Heart right ventricle (tissue), 16 donors: Measurements from ENCODE around the gene MRC1. TPM values are rescaled to one million over a fixed set of nuclear protein-coding genes. Genes with fewer than 3 reads are reported as not detected.

Source experiments
- ATAC-seq, 8 donors: fragments of 200-7000 bp; cut with Tn5 transposase; one replicate each; pipeline ENCODE4 v1.9.1; 2020; ENCODE audit warnings: mild to moderate bottlenecking in 8 of 8, moderate library complexity in 8 of 8, moderate number of reproducible peaks in 1 of 8
- DNase-seq, 2 donors: peaks; one replicate each; pipeline ENCODE4 v3.0.0-alpha.2; 2020
- H3K27ac ChIP-seq, 10 donors: fragments of 200-600 bp; sonication (generic) in 2 of 10; one replicate each; pipeline versions ENCODE4 v1.5.0 to v1.8.0; 2020 to 2022; ENCODE audit warnings: mild to moderate bottlenecking in 3 of 10
- H3K27me3 ChIP-seq, 7 donors: fragments of 200-600 bp; one replicate each; pipeline ENCODE4 v1.8.0; 2021 to 2022; ENCODE audit warnings: mild to moderate bottlenecking in 2 of 7
- H3K36me3 ChIP-seq, 9 donors: fragments of 200-600 bp; sonication (generic) in 1 of 9; one replicate each; pipeline versions ENCODE4 v1.5.0 to v1.8.0; 2020 to 2022; ENCODE audit warnings: mild to moderate bottlenecking in 2 of 9
- H3K4me1 ChIP-seq, 9 donors: fragments of 200-600 bp; sonication (generic) in 1 of 9; one replicate each; pipeline versions ENCODE4 v1.5.0 to v1.8.0; 2020 to 2022; ENCODE audit warnings: mild to moderate bottlenecking in 4 of 9
- H3K4me3 ChIP-seq, 10 donors: fragments of 200-600 bp; sonication (generic) in 2 of 10; one replicate each; pipeline versions ENCODE4 v1.5.0 to v1.8.0; 2020 to 2022; ENCODE audit warnings: mild to moderate bottlenecking in 7 of 10, moderate library complexity in 2 of 10
- H3K9me3 ChIP-seq, 11 donors: fragments of 200-600 bp in 10 of 11; sonication (generic) in 2 of 11; one replicate each; pipeline versions ENCODE4 v1.5.0 to v1.8.0; 2013 to 2022; ENCODE audit warnings: mild to moderate bottlenecking in 2 of 11, control low read depth in 1 of 11, moderate library complexity in 1 of 11
- WGBS, 2 donors: extraction: QIAGEN DNeasy Blood & Tissue Kit; methylation state at CpG; one replicate each; pipeline ENCODE4 v1.1.7; 2013; ENCODE audit warnings: inconsistent platforms in 1 of 2; 5-methylcytosine and 5-hydroxymethylcytosine counted together
- intact Hi-C, 10 donors: fragments of 100-400 bp; cut with DNase I; formaldehyde crosslinking; loops; one replicate each; pipeline versions ENCODE4 v1.11.1 to v1.14.2; 2022
- polyA plus RNA-seq, 2 donors: library from polyadenylated mRNA; stranded (reverse); fragments of 200-250 nt; gene quantifications; one replicate each; pipeline ENCODE4 v1.2.3, GENCODE V29; 2013
- total RNA-seq, 10 donors: library from RNA; stranded (reverse); fragmentation: NEBNext Ultra II Directional in 3 of 10; extraction: Animal tissue kit (Norgen Biotek cat#: 25700) in 3 of 10; gene quantifications; one replicate each; pipeline versions ENCODE4 v1.2.1 to v1.2.4, GENCODE V29; 2021 to 2023
- TF ChIP-seq, protein P1 (sequence below), 9 donors: fragments of 200-600 bp; sonication (generic) in 2 of 9; IDR thresholded peaks; one replicate each; pipeline versions ENCODE4 v1.5.0 to v1.8.0; 2021 to 2022; ENCODE audit warnings: antibody characterized with exemption in 9 of 9, mild to moderate bottlenecking in 5 of 9, moderate library complexity in 1 of 9
- donor health status: Arrhythmogenic right ventricular cardiomyopathy.
- donor health status: ischemic (EF 13 %, LVEDD 7.1; RV severe dilation, severe dysfunction).
- donor health status: healthy with polysubstance abuse.
- donor health status: DM: no; HTN: yes; CAD: no.
- donor health status: DM: no; HTN: no; CAD: no.
- donor health status: ischemic (EF 25% LVEDD 6.9; RV normal size, moderate dysfunction).
- donor health status: ischemic (EF 25% LVEDD 5.7; RV mildly dilated, moderate dysfunction).
- donor health status: healthy.
- donor health status: DM: yes; HTN: yes; CAD: no.
- donor health status: Ischemic cardiomyopathy.
- donor health status: ischemic (EF 35%, LVEDD 5.7; RV mildly dilated, moderate dysfunction).
- donor health status: nonischemic (EF 11% LVEDD 7.7; RV severe dilation, severe dysfunction).
- donor health status: DM: yes; HTN: yes; CAD: no.
- donor health status: PGD.
- donor health status: ischemic (EF 29% LVEDD 5.4; RV normal size, mild dysfunction).
- donor health status: nonischemic (EF 23%, LVEDD 6.1; RV moderate dilation, normal function).

The MRC1 gene
- total and polyA plus RNA-seq, 12 donors = 4.1 to 84.0 (median 7.0) TPM

DNA sequence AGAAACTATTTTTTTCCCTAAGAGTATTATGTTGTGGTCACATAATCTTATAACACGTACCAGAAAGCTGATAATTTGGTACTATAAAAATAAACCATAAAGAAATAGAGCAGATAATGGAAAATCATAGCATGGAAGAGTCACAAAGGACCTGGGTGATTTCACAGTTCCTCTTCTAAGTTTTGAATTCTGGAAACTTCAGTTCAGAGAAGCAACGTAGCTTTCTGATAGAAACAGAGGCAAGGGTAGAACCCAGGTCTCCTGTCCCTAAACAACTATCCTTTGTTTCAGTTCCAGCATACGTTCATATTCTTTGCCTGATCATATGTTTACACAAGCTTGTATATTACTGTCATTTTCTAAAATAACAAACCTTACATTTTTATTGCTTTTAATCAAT is 47.9 kb downstream of the MRC1 start:
- no peak for ATAC-seq
- WGBS, 2 donors = 68 to 86% methylated on average over 3 of the region's 3 CpGs
- TF ChIP-seq, protein P1, sequence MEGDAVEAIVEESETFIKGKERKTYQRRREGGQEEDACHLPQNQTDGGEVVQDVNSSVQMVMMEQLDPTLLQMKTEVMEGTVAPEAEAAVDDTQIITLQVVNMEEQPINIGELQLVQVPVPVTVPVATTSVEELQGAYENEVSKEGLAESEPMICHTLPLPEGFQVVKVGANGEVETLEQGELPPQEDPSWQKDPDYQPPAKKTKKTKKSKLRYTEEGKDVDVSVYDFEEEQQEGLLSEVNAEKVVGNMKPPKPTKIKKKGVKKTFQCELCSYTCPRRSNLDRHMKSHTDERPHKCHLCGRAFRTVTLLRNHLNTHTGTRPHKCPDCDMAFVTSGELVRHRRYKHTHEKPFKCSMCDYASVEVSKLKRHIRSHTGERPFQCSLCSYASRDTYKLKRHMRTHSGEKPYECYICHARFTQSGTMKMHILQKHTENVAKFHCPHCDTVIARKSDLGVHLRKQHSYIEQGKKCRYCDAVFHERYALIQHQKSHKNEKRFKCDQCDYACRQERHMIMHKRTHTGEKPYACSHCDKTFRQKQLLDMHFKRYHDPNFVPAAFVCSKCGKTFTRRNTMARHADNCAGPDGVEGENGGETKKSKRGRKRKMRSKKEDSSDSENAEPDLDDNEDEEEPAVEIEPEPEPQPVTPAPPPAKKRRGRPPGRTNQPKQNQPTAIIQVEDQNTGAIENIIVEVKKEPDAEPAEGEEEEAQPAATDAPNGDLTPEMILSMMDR (IDR thresholded peaks at IDR 0.05) = no peak
- Histone ChIP-seq H3K4me1 (peaks cover 0 to 4% (median 0%) of the 10 kb centered on the region in 9 donors), H3K27ac (no peak overlapping the region), H3K9me3 (no peaks in the 10 kb centered on the region), H3K27me3 (no peaks in the 10 kb centered on the region), H3K4me3 (no peak overlapping the region), H3K36me3 (peaks cover 0 to 26% (median 0%) of the 10 kb centered on the region in 9 donors)
- DNase-seq = no peak
- intact Hi-C loops = loop anchor here in 1 of 10 donors (5.0 kb wide), 1 partner anchor 50 kb away; no protein-coding TSS in a partner anchor

DNA sequence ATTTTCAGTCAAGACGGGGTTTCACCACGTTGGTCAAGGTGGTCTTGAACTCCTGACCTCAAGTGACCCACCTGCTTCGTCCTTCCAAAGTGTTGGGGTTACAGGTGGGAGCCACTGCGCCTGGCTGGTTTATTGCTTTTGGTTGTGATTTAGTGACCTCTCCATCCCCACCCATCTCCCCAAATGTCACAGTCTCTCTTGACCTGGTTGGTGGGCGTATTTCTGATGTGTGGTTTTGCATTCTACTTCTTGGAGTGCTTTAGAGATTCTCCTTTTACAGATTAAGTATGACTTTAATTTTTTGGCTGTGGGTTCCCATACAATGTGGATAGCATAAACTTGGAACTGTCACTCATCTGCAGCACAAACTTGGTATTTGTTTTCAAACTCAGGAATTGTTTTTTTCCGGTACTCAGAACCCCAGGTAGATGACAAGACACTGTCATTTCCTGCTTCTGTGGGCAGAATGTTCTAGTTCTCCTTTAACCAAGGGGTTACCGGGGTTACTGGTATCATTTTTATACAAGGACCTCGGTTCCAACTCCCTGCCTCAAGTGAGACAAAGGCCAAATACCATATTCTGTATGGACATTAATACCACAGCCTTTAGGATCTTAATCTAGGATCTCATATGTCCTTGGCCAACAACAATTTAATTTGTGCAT is 50.5 kb downstream of the MRC1 start:
- intact Hi-C loops = loop anchor here in 1 of 10 donors (5.0 kb wide), 1 partner anchor 48 kb away; no protein-coding TSS in a partner anchor
- Histone ChIP-seq H3K36me3 (peaks cover 0 to 20% (median 0%) of the 10 kb centered on the region in 9 donors), H3K4me3 (no peak overlapping the region), H3K9me3 (no peaks in the 10 kb centered on the region), H3K27ac (no peak overlapping the region), H3K4me1 (no peaks in the 10 kb centered on the region), H3K27me3 (peaks cover 0 to 3% (median 0%) of the 10 kb centered on the region in 7 donors)
- DNase-seq (no peak), ATAC-seq (no peak)
- 83 to 90% methylated on average over 8 of the region's 8 CpGs for WGBS, 2 donors
- TF ChIP-seq, protein P1 (IDR thresholded peaks at IDR 0.05) = no peak

DNA sequence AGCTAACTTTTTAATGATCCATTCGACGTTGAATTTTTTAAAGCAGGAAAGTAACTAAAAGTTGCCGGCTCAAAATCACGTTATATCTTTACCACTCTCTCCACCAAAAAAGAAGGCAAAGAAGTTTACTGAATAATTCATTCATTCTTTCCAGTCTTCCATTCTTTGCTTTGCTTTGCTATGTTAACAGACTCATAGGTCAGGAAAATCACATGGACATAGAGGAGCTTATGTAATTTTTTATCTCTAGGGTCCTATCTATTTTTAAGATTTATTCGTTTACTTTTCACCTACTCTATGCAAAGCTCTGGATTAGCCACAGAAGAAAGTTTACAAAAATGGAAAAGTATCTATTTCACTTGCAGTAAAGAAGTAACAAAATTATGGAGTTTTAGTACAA is 52.6 kb downstream of the MRC1 start:
- H3K36me3 ChIP-seq = peaks cover 0 to 22% (median 0%) of the 10 kb centered on the region in 9 donors
- no peaks in the 10 kb centered on the region for H3K4me1 ChIP-seq
- H3K4me3 ChIP-seq = no peak overlapping the region
- intact Hi-C loops = no loop called here
- ATAC-seq (no peak), DNase-seq (no peak)
- WGBS, 2 donors = 82 to 87% methylated on average over 5 of the region's 5 CpGs
- H3K27me3 ChIP-seq = peaks cover 0 to 3% (median 0%) of the 10 kb centered on the region in 7 donors
- no peak overlapping the region for H3K27ac ChIP-seq
- TF ChIP-seq, protein P1 (IDR thresholded peaks at IDR 0.05) = no peak
- H3K9me3 ChIP-seq = no peaks in the 10 kb centered on the region

DNA sequence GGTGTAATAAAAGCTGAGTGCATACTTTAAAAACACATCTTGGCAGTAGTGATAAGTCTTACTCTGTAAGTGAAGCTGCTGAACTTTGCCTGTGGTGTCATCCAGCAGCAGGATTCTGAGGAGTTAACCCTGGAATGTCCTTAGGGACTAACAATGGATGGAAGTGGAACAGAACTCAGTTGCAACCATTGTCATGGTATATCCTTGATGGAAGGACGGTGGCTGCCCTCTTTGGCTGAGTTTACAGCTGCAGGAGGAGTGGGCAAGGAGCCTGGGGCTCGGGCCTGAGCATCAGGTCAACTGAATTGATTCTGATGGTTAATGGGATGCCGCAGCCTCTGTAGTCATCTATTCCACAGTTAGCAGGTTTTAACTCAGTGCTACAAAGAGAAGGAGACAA is 56.2 kb downstream of the MRC1 start:
- Histone ChIP-seq H3K4me1 (no peaks in the 10 kb centered on the region), H3K36me3 (peaks cover 0 to 17% (median 0%) of the 10 kb centered on the region in 9 donors), H3K27me3 (peaks cover 0 to 3% (median 0%) of the 10 kb centered on the region in 7 donors), H3K27ac (no peak overlapping the region), H3K9me3 (no peaks in the 10 kb centered on the region), H3K4me3 (no peak overlapping the region)
- intact Hi-C loops = no loop called here
- ATAC-seq = no peak
- WGBS, 2 donors = 65 to 67% methylated on average over 3 of the region's 3 CpGs
- no peak for DNase-seq
- TF ChIP-seq, protein P1 (IDR thresholded peaks at IDR 0.05) = no peak
